GM18951 (cell line): Measurements from ENCODE around the gene CHST12.

Experiments used
- POLR2A ChIP-seq: IDR thresholded peaks from 4 replicates; pipeline ENCODE4 v1.6.1; 2011; ENCODE audit warnings: mild to moderate bottlenecking; ENCODE audit not compliant: insufficient read length, insufficient read depth; ENCODE audit errors: extremely low read depth
- in situ Hi-C: fragments of 300-500 bp; cut with MboI; formaldehyde crosslinking; loops from one replicate; pipeline ENCODE4 v1.12.0; 2022; ENCODE audit warnings: low sequenced_read_pairs, mixed read lengths, inconsistent platforms; ENCODE audit not compliant: unreplicated experiment

Gene CHST12

GRCh38 chr7:2482725-2483451 lies 79.5 kb downstream of the CHST12 start:
- in situ Hi-C loops: no loop called here
- TF ChIP-seq POLR2A: no peak

GRCh38 chr7:2483494-2483893 lies 80.1 kb downstream of the CHST12 start:
- no peak for TF ChIP-seq POLR2A
- in situ Hi-C loops: no loop called here

- TF ChIP-seq POLR2A: no peak
- in situ Hi-C loops: no loop called here
These were observed 81.5 kb downstream of the CHST12 start for GRCh38 chr7:2484868-2485267.

GRCh38 chr7:2487586-2488271 lies 84.3 kb downstream of the CHST12 start:
- in situ Hi-C loops: no loop called here

GRCh38 chr7:2488272-2488645 lies 84.8 kb downstream of the CHST12 start:
- in situ Hi-C loops: no loop called here
- no peak for TF ChIP-seq POLR2A

More at GRCh38 chr7:2487586-2488271, 84.3 kb downstream of the CHST12 start:
- no peak for TF ChIP-seq POLR2A

GRCh38 chr7:2488681-2489080 lies 85.3 kb downstream of the CHST12 start:
- in situ Hi-C loops: no loop called here
- TF ChIP-seq POLR2A: no peak

- in situ Hi-C loops: no loop called here
- TF ChIP-seq POLR2A: no peak
These were observed 86.8 kb downstream of the CHST12 start for GRCh38 chr7:2490181-2490651.

GRCh38 chr7:2492038-2492437 lies 88.6 kb downstream of the CHST12 start:
- no peak for TF ChIP-seq POLR2A
- in situ Hi-C loops: no loop called here

GRCh38 chr7:2493205-2494164 lies 90.1 kb downstream of the CHST12 start:
- in situ Hi-C loops: no loop called here
- no peak for TF ChIP-seq POLR2A

- no peak for TF ChIP-seq POLR2A
- in situ Hi-C loops: no loop called here
These were observed 91.0 kb downstream of the CHST12 start for GRCh38 chr7:2494191-2495130.

GRCh38 chr7:2495418-2496299 lies 92.2 kb downstream of the CHST12 start:
- no peak for TF ChIP-seq POLR2A
- in situ Hi-C loops: no loop called here
